NCI-H1105 treated with DMSO at 0.1 percent for 48 hours (cell line): Measurements from ENCODE around the gene SLCO2A1.

Experiments used
- DNase-seq: peaks from one replicate; lab custom pipeline; 2025; lab: John Stamatoyannopoulos, UW

The SLCO2A1 gene

GRCh38 chr3:134034005-134034785, 4.5 kb upstream of the SLCO2A1 start:
- no peak for DNase-seq

- DNase-seq, result no peak
Measured at GRCh38 chr3:134033315-134033996, 3.7 kb upstream of the SLCO2A1 start.

GRCh38 chr3:134031348-134031915, 1.7 kb upstream of the SLCO2A1 start:
- DNase-seq, result no peak

GRCh38 chr3:134030379-134031347, 938 bp upstream of the SLCO2A1 start:
- DNase-seq, result peak; percentile 80

GRCh38 chr3:134029256-134029733, 430 bp downstream of the SLCO2A1 start:
- DNase-seq, result peak; percentile 50

- no peak for DNase-seq
Measured at GRCh38 chr3:134028486-134029255, 1.1 kb downstream of the SLCO2A1 start.

- no peak for DNase-seq
Measured at GRCh38 chr3:134027631-134028030, 2.1 kb downstream of the SLCO2A1 start.

GRCh38 chr3:134020135-134020680, 9.5 kb downstream of the SLCO2A1 start:
- DNase-seq, result no peak

GRCh38 chr3:134018850-134019249, 10.9 kb downstream of the SLCO2A1 start:
- DNase-seq, result no peak

- no peak for DNase-seq
Measured at GRCh38 chr3:134018406-134018805, 11.3 kb downstream of the SLCO2A1 start.

GRCh38 chr3:134017490-134017889, 12.2 kb downstream of the SLCO2A1 start:
- DNase-seq, result no peak

GRCh38 chr3:134014270-134014669, 15.5 kb downstream of the SLCO2A1 start:
- no peak for DNase-seq

- DNase-seq, result no peak
Measured at GRCh38 chr3:134013280-134013679, 16.4 kb downstream of the SLCO2A1 start.

GRCh38 chr3:134009345-134010000, 20.3 kb downstream of the SLCO2A1 start:
- DNase-seq, result no peak

GRCh38 chr3:134008630-134009156, 21.0 kb downstream of the SLCO2A1 start:
- no peak for DNase-seq

- DNase-seq, result no peak
Measured at GRCh38 chr3:134007819-134008218, 21.9 kb downstream of the SLCO2A1 start.

GRCh38 chr3:134004841-134005240, 24.9 kb downstream of the SLCO2A1 start:
- no peak for DNase-seq

GRCh38 chr3:134003066-134003465, 26.7 kb downstream of the SLCO2A1 start:
- no peak for DNase-seq

GRCh38 chr3:134002306-134002705, 27.4 kb downstream of the SLCO2A1 start:
- no peak for DNase-seq

- no peak for DNase-seq
Measured at GRCh38 chr3:134001251-134001650, 28.5 kb downstream of the SLCO2A1 start.
